Keratinocyte (primary cell): ENCODE data around the gene GCNT1. TPM values are rescaled to one million over a fixed set of nuclear protein-coding genes. Genes with fewer than 3 reads are reported as not detected.

Experiments
- DNase-seq: peaks from one replicate; pipeline ENCODE4 v3.0.0-alpha.2; 2011; ENCODE audit warnings: low read depth, missing footprints, low spot score
- FAIRE-seq: peaks from 2 replicates; lab custom pipeline; 2011; peaks lifted over from hg19 to GRCh38; lab: Jason Lieb, UNC
- H2AFZ ChIP-seq: 2 replicates; pipeline ENCODE4 v1.6.0; 2012; ENCODE audit warnings: low read length, control low read depth, inconsistent platforms; ENCODE audit not compliant: control insufficient read depth
- H3K27ac ChIP-seq: 2 replicates; pipeline ENCODE4 v1.5.1; 2011; ENCODE audit warnings: low read length; ENCODE audit not compliant: control insufficient read depth, insufficient read depth
- H3K27me3 ChIP-seq: 3 replicates; pipeline ENCODE4 v1.6.0; 2011; ENCODE audit warnings: low read length; ENCODE audit not compliant: control insufficient read depth, insufficient read depth; ENCODE audit errors: extremely low read depth
- H3K36me3 ChIP-seq, 2 experiments: 2 replicates in 1 of 2; 3 replicates in 1 of 2; pipeline ENCODE4 v1.5.1; 2011; ENCODE audit warnings: low read length in 2 of 2, mild to moderate bottlenecking in 1 of 2; ENCODE audit not compliant: control insufficient read depth in 2 of 2, insufficient read depth in 2 of 2; ENCODE audit errors: extremely low read depth in 1 of 2
- H3K4me1 ChIP-seq: 3 replicates; pipeline ENCODE4 v1.5.1; 2011; ENCODE audit warnings: low read length; ENCODE audit not compliant: control insufficient read depth, insufficient read depth; ENCODE audit errors: extremely low read depth
- H3K4me2 ChIP-seq: 3 replicates; pipeline ENCODE4 v1.6.0; 2011; ENCODE audit warnings: low read depth, low read length; ENCODE audit not compliant: control insufficient read depth, insufficient read depth; ENCODE audit errors: extremely low read depth
- H3K4me3 ChIP-seq, 3 experiments: fragments of 200-600 bp in 1 of 3; sonication (generic) in 1 of 3; 2 replicates in 2 of 3; 3 replicates in 1 of 3; pipeline ENCODE4 v1.5.1; 2011 to 2016; ENCODE audit warnings: low read length in 3 of 3, mild to moderate bottlenecking in 3 of 3, control low read depth in 2 of 3, inconsistent platforms in 1 of 3, low read depth in 1 of 3, mixed read lengths in 1 of 3, mixed run types in 1 of 3, moderate library complexity in 1 of 3; ENCODE audit not compliant: control insufficient read depth in 2 of 3, insufficient read depth in 2 of 3; ENCODE audit errors: extremely low read depth in 1 of 3
- H3K79me2 ChIP-seq: 2 replicates; pipeline ENCODE4 v1.6.0; 2012; ENCODE audit warnings: low read length; ENCODE audit not compliant: control insufficient read depth, insufficient read depth
- H3K9ac ChIP-seq: 3 replicates; pipeline ENCODE4 v1.6.0; 2011; ENCODE audit warnings: low read length; ENCODE audit not compliant: control insufficient read depth, insufficient read depth; ENCODE audit errors: extremely low read depth
- H3K9me1 ChIP-seq: 3 replicates; pipeline ENCODE4 v1.6.0; 2011; ENCODE audit warnings: low read length; ENCODE audit not compliant: control insufficient read depth, insufficient read depth; ENCODE audit errors: extremely low read depth
- H3K9me3 ChIP-seq: 2 replicates; pipeline ENCODE4 v1.5.1; 2012; ENCODE audit warnings: low read depth, low read length; ENCODE audit not compliant: control insufficient read depth
- H4K20me1 ChIP-seq: 3 replicates; pipeline ENCODE4 v1.6.0; 2011; ENCODE audit warnings: low read length; ENCODE audit not compliant: control insufficient read depth, insufficient read depth; ENCODE audit errors: extremely low read depth
- CTCF ChIP-seq, 3 experiments: IDR thresholded peaks in 1 of 3; conservative IDR thresholded peaks in 1 of 3; optimal IDR thresholded peaks in 1 of 3; 2 replicates in 2 of 3; 3 replicates in 1 of 3; pipeline versions ENCODE3 to v1.5.1; 2011; ENCODE audit warnings: low read length in 3 of 3, mild to moderate bottlenecking in 3 of 3, moderate library complexity in 2 of 3, control low read depth in 1 of 3, inconsistent platforms in 1 of 3; ENCODE audit not compliant: insufficient read depth in 2 of 3; ENCODE audit errors: extremely low read depth in 1 of 3
- EZH2 ChIP-seq: IDR thresholded peaks from one replicate; pipeline ENCODE4 v1.6.1; 2012; ENCODE audit warnings: inconsistent platforms, mild to moderate bottlenecking, low read length, moderate library complexity
- dilution Hi-C: fragments of 300-500 bp; cut with MboI; formaldehyde crosslinking; loops from one replicate; pipeline ENCODE4 v1.7.0; 2020; ENCODE audit warnings: low sequenced_read_pairs; ENCODE audit not compliant: extremely low pct_ligation_motif_present
- polyA plus RNA-seq, 5 experiments: library from polyadenylated mRNA; depleted of rRNA in 3 of 5; stranded (reverse) in 3 of 5; stranded (forward) in 1 of 5; unstranded in 1 of 5; fragments of >200 nt; gene quantifications; 1 replicate in 1 of 5; 2 replicates in 3 of 5; 3 replicates in 1 of 5; pipeline versions ENCODE4 v1.2.1 to v1.2.3, GENCODE V29; 2011 to 2012; ENCODE audit warnings: missing spikeins in 2 of 5, low read depth in 1 of 5, low replicate concordance in 1 of 5

The GCNT1 gene
- polyA plus RNA-seq, 1 donor (not counting 4 experiments of a cell fraction or from before 2014, with no cell fraction given), result 7.5 TPM

GRCh38 chr9:76512826-76513225 is 53.8 kb downstream of the GCNT1 start:
- H3K27ac ChIP-seq, result no peak overlapping the region
- no peak overlapping the region for H3K4me3 ChIP-seq
- TF ChIP-seq CTCF (optimal IDR thresholded peaks at IDR 0.05 in 1 of 3, IDR thresholded peaks at IDR 0.05 in 1 of 3, conservative IDR thresholded peaks at IDR 0.05 in 1 of 3; ENCODE audit: extremely low read depth in 1 of 3, insufficient read depth in 2 of 3, low read length in 3 of 3) (no peak), EZH2 (no peak)
- DNase-seq, result no peak
- no peak for FAIRE-seq
- no peak overlapping the region for H3K4me2 ChIP-seq
- H3K79me2 ChIP-seq, result no peaks in the 10 kb centered on the region
- no peaks in the 10 kb centered on the region for H3K27me3 ChIP-seq
- dilution Hi-C loops, result no loop called here
- H2AFZ ChIP-seq, result no peak overlapping the region
- H3K36me3 ChIP-seq, result no peaks in the 10 kb centered on the region
- H4K20me1 ChIP-seq, result no peaks in the 10 kb centered on the region
- no peaks in the 10 kb centered on the region for H3K9me1 ChIP-seq
- H3K4me1 ChIP-seq, result no peaks in the 10 kb centered on the region
- H3K9me3 ChIP-seq, result no peaks in the 10 kb centered on the region
- H3K9ac ChIP-seq, result no peak overlapping the region

GRCh38 chr9:76516350-76516749 is 57.4 kb downstream of the GCNT1 start:
- Histone ChIP-seq H3K9me3 (no peaks in the 10 kb centered on the region), H3K9ac (no peak overlapping the region), H4K20me1 (no peaks in the 10 kb centered on the region), H3K9me1 (no peaks in the 10 kb centered on the region), H3K4me3 (no peak overlapping the region), H3K4me1 (peaks cover 10% of the 10 kb centered on the region), H3K4me2 (no peak overlapping the region), H3K79me2 (no peaks in the 10 kb centered on the region), H3K36me3 (no peaks in the 10 kb centered on the region), H2AFZ (no peak overlapping the region), H3K27ac (no peak overlapping the region), H3K27me3 (no peaks in the 10 kb centered on the region)
- dilution Hi-C loops, result no loop called here
- TF ChIP-seq CTCF (optimal IDR thresholded peaks at IDR 0.05 in 1 of 3, IDR thresholded peaks at IDR 0.05 in 1 of 3, conservative IDR thresholded peaks at IDR 0.05 in 1 of 3; ENCODE audit: extremely low read depth in 1 of 3, insufficient read depth in 2 of 3, low read length in 3 of 3), result no peak
- no peak for TF ChIP-seq EZH2
- DNase-seq, result no peak
- no peak for FAIRE-seq
